ENCODE data around the gene STK10.
"Not testable (repeated sequence)": the region's sequence is repeated elsewhere in the genome, so short reads cannot be mapped to it uniquely, and the experiment has no call there.

Gene STK10

DNA sequence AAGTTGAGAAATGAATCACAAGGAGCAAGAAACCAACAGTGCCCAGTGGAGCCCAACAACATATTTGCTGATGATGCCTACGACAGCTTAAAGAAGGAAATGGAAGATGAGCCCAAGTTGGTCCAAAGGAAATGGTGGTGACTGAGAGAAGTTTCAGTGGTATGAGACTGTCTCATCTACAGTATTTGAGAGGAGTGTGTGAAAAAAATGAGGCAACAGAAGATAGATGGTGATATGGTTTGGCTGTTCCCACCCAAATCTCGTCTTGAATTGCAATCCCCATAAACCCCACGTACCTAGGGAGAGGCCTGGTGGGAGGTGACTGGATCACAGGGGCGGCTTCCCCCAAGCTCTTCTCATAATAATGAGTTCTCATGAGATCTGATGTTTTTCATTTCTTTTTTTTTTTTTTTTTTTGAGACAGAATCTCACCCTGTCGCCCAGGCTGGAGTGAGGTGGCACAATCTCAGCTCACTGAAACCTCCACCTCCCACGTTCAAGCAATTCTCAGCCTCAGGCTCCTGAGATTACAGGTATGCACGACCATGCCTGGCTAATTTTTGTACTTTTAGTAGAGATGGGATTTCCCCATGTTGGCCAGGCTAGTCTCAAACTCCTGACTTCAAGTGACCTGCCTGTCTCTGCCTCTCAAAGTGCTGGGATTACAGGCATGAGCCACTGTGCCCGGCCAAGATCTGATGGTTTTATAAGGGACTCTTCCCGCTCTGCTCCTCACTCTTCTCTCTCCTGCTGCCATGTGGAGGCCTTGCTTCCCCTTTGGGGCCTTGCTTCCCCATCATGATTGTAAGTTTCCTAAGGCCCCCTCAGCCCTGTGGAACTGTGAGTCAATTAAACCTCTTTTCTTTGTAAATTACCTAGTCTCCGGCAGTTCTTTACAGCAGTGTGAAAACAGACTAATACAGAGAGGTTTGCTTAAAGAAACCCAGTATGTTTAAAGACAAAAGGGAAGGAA is 36.2 kb upstream of the STK10 start:
- DNase-seq (ENCODE audit: extremely low read depth, low read depth), result no peak
- TF ChIP-seq, protein P1, sequence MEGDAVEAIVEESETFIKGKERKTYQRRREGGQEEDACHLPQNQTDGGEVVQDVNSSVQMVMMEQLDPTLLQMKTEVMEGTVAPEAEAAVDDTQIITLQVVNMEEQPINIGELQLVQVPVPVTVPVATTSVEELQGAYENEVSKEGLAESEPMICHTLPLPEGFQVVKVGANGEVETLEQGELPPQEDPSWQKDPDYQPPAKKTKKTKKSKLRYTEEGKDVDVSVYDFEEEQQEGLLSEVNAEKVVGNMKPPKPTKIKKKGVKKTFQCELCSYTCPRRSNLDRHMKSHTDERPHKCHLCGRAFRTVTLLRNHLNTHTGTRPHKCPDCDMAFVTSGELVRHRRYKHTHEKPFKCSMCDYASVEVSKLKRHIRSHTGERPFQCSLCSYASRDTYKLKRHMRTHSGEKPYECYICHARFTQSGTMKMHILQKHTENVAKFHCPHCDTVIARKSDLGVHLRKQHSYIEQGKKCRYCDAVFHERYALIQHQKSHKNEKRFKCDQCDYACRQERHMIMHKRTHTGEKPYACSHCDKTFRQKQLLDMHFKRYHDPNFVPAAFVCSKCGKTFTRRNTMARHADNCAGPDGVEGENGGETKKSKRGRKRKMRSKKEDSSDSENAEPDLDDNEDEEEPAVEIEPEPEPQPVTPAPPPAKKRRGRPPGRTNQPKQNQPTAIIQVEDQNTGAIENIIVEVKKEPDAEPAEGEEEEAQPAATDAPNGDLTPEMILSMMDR (IDR thresholded peaks at IDR 0.05; ENCODE audit: low read depth, low read length), result no peak

DNA sequence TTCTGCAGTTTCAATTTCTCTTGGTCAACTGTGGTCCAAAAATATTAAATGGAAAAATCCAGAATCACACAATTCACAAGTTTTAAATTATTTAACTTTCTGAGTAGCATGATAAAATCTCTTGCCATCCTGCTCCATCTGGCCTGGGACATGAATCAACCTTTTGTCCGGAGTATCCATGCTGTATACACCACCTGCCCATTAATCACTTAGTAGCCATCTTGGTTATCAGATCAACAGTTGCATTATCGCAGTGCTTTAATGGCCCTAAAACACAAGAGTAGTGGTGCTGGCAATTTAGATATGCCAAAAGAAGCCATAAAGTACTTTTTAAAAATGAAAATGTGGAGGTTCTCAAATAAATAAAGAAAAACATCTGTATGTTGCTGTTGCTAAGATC is 31.3 kb upstream of the STK10 start:
- TF ChIP-seq, protein P1 (IDR thresholded peaks at IDR 0.05; ENCODE audit: low read depth, low read length), result no peak

DNA sequence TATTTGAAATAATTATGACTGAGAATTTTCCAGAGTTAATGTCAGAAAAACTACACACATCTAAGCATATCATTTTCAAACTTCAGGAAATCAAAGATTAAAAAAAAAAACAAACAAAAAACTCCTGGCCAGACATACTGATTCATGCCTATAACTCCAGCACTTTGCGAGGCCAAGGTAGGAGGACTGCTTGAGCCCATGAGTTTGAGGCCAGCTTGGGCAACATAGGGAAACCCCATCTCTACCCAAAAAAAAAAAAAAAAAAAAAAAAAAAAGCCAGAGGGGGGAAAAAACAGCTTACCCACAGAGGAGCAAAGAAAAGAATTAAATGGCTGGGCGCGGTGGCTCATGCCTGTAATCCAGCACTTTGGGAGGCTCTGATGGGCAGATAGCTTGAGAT is 28.3 kb upstream of the STK10 start:
- no peak for DNase-seq (ENCODE audit: extremely low read depth, low read depth)
- TF ChIP-seq, protein P1 (IDR thresholded peaks at IDR 0.05; ENCODE audit: low read depth, low read length), result no peak

More for the DNA sequence above, 31.3 kb upstream of the STK10 start:
- no peak for DNase-seq (ENCODE audit: extremely low read depth, low read depth)

DNA sequence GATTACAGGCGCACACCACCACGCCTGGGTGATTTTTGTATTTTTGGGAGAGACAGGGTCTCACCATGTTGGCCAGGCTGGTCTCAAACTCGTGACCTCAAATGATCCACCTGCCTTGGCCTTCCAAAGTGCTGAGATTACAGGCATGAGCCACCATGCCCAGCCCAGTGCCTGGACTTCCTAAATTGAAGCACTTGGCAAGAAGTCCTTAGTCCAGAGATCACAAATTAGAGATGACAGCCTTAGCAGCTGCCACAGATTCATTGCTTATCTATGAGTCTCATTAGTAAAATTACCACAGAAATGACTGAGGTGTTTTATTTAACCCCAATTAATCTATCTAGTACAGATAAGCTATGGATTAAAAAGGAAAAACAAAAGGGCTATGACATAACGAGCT is 25.1 kb upstream of the STK10 start:
- TF ChIP-seq, protein P1 (IDR thresholded peaks at IDR 0.05; ENCODE audit: low read depth, low read length), result no peak
- no peak for DNase-seq (ENCODE audit: extremely low read depth, low read depth)

DNA sequence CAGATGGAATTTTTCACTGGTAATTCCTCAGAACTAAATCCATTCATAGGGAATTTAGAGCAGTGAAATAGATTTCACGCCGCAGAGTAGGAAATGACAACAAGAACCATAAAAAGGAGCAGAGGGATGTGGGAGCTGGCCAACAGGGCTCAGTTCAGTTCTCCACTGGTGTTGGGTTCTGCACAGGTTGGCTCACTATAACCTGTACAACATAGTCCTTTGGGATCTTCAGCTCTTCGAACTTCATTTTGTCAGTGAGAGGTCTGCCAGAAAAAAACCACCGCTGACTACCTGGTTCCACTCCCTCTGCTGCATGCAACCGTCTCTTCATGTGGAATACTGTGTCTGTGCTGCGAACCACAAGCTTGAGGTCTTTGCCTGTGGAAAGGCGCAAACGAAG is 23.7 kb upstream of the STK10 start:
- DNase-seq (ENCODE audit: extremely low read depth, low read depth), result no peak
- TF ChIP-seq, protein P1 (IDR thresholded peaks at IDR 0.05; ENCODE audit: low read depth, low read length), result no peak

DNA sequence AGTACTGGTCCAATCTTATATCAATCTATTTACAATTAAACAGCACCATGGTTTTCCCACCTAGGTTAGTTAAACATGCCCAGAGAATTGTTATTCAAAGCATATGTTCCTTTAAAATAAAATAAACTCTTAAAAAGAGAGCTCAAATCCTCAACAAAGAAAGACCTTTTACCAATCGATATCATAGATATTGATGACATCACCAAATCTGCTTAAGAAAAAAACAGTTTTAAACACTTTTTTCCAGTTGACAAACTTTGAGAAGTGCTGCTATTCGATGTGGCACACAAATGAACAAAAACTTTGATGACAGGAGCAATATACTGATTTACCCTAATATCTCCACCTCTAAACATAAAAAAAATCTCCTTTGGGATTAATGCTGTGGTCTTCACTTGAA is 21.7 kb upstream of the STK10 start:
- no peak for DNase-seq (ENCODE audit: extremely low read depth, low read depth)
- TF ChIP-seq, protein P1 (IDR thresholded peaks at IDR 0.05; ENCODE audit: low read depth, low read length), result no peak

DNA sequence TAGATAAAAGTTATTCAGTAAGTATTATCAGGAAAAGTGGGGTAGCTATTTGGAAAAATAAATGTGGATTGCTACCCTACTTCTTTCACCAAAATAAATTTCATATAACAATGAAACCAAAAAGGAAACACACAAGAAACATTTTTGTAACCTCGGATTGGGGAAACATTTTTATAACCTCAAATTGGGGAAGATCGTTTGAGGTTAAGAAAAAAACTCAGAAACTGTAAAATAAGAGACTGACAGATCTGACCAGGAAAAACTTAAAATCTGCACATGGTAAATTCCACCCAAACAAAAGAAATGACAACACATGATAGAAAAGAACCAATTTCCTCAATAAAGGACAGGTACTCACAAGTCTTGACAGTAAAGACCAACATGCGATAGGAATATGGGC is 19.5 kb upstream of the STK10 start:
- TF ChIP-seq, protein P1 (IDR thresholded peaks at IDR 0.05; ENCODE audit: low read depth, low read length), result no peak
- no peak for DNase-seq (ENCODE audit: extremely low read depth, low read depth)

DNA sequence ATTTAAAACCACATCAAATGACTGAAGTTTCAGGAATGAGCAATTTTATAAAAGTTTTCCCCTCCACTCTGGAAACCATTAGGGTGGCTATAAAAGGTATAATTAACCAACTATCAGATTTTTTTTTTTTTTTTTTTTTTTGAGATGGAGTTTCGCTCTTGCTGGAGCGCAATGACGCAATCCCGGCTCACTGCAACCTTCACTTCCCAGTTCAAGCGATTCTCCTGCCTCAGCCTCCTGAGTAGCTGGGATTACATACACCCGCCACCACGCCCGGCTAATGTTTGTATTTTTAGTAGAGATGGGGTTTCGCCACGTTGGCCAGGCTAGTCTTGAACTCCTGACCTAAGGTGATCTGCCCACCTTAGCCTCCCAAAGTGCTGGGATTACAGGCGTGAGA is 18.0 kb upstream of the STK10 start:
- not testable (repeated sequence) for DNase-seq (ENCODE audit: extremely low read depth, low read depth)
